Occipital lobe (tissue), 2 donors: Measurements from ENCODE around the gene SMIM8. TPM values are rescaled to one million over a fixed set of nuclear protein-coding genes. Genes with fewer than 3 reads are reported as not detected.

Experiments used
- DNase-seq: peaks from one replicate; lab custom pipeline; 2025; lab: John Stamatoyannopoulos, UW
- total RNA-seq: library from RNA; depleted of rRNA; stranded (reverse); fragments of >200 nt; gene quantifications from one replicate; pipeline ENCODE4 v1.2.3, GENCODE V29; 2014

SMIM8 gene
- total RNA-seq, 1 donor from 2014 or later, result 38.4 TPM

- DNase-seq, result no peak
Observed at GRCh38 chr6:87391334-87391733, 68.9 kb downstream of the SMIM8 start.

Other genes with a start within 250 kb of the SMIM8 start
- not detected for gene CGA, start 227.5 kb upstream of the SMIM8 start, total RNA-seq
- gene ZNF292, start 167.0 kb upstream of the SMIM8 start, total RNA-seq, result 177 TPM
- not detected for gene GJB7, start 6.7 kb downstream of the SMIM8 start, total RNA-seq
- gene C6orf163, start 22.2 kb downstream of the SMIM8 start, total RNA-seq, result 8.3 TPM
- 3.0 TPM for gene CFAP206, start 85.4 kb downstream of the SMIM8 start, total RNA-seq
- gene SLC35A1, start 150.4 kb downstream of the SMIM8 start, total RNA-seq, result 27.1 TPM